Liver (tissue), 3 donors: ENCODE results near the gene SMARCC1.

ENCODE experiments used
- ATF3 ChIP-seq: IDR thresholded peaks from 2 replicates; pipeline ENCODE4 v1.6.1; 2016; ENCODE audit warnings: antibody characterized with exemption
- FOXA1 ChIP-seq: IDR thresholded peaks from 2 replicates; pipeline ENCODE4 v1.6.1; 2016; ENCODE audit warnings: antibody characterized with exemption
- GABPA ChIP-seq, 2 donors: IDR thresholded peaks in 1 of 2; conservative IDR thresholded peaks in 1 of 2; 2 replicates each; pipeline ENCODE4 v1.6.1; 2016; ENCODE audit warnings: antibody characterized with exemption in 2 of 2, mild to moderate bottlenecking in 1 of 2, moderate library complexity in 1 of 2
- JUND ChIP-seq, 2 donors: IDR thresholded peaks; 2 replicates each; pipeline ENCODE4 v1.6.1; 2016; ENCODE audit warnings: antibody characterized with exemption in 2 of 2
- RAD21 ChIP-seq, 2 donors: IDR thresholded peaks; 2 replicates each; pipeline ENCODE4 v1.6.1; 2016; ENCODE audit warnings: antibody characterized with exemption in 2 of 2, mild to moderate bottlenecking in 2 of 2
- SP1 ChIP-seq: IDR thresholded peaks from 2 replicates; pipeline ENCODE4 v1.6.1; 2018; ENCODE audit warnings: antibody characterized with exemption, mild to moderate bottlenecking
- TAF1 ChIP-seq: conservative IDR thresholded peaks from 2 replicates; pipeline ENCODE4 v1.6.1; 2016; ENCODE audit warnings: antibody characterized with exemption, mild to moderate bottlenecking
- YY1 ChIP-seq: IDR thresholded peaks from 2 replicates; pipeline ENCODE4 v1.6.1; 2016; ENCODE audit warnings: antibody characterized with exemption, mild to moderate bottlenecking
- TF ChIP-seq, protein P1 (sequence below): fragments of 150-350 bp; IDR thresholded peaks from 2 replicates; pipeline ENCODE4 v1.5.1; 2017; ENCODE audit warnings: improper control_type of control experiment, low read depth, low read length; ENCODE audit not compliant: missing input control
- TF ChIP-seq, protein P2 (sequence below): IDR thresholded peaks from 2 replicates; pipeline ENCODE4 v1.6.1; 2016; ENCODE audit warnings: antibody characterized with exemption, mild to moderate bottlenecking
- donor health status: healthy.
- donor health status: healthy.

- no peak for TF ChIP-seq GABPA (IDR thresholded peaks at IDR 0.05 in 1 of 2, conservative IDR thresholded peaks at IDR 0.05 in 1 of 2)
- TF ChIP-seq, protein P1, sequence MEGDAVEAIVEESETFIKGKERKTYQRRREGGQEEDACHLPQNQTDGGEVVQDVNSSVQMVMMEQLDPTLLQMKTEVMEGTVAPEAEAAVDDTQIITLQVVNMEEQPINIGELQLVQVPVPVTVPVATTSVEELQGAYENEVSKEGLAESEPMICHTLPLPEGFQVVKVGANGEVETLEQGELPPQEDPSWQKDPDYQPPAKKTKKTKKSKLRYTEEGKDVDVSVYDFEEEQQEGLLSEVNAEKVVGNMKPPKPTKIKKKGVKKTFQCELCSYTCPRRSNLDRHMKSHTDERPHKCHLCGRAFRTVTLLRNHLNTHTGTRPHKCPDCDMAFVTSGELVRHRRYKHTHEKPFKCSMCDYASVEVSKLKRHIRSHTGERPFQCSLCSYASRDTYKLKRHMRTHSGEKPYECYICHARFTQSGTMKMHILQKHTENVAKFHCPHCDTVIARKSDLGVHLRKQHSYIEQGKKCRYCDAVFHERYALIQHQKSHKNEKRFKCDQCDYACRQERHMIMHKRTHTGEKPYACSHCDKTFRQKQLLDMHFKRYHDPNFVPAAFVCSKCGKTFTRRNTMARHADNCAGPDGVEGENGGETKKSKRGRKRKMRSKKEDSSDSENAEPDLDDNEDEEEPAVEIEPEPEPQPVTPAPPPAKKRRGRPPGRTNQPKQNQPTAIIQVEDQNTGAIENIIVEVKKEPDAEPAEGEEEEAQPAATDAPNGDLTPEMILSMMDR, result no peak
- no peak for TF ChIP-seq JUND (IDR thresholded peaks at IDR 0.05)
- no peak for TF ChIP-seq RAD21 (IDR thresholded peaks at IDR 0.05)
- TF ChIP-seq, protein P2, sequence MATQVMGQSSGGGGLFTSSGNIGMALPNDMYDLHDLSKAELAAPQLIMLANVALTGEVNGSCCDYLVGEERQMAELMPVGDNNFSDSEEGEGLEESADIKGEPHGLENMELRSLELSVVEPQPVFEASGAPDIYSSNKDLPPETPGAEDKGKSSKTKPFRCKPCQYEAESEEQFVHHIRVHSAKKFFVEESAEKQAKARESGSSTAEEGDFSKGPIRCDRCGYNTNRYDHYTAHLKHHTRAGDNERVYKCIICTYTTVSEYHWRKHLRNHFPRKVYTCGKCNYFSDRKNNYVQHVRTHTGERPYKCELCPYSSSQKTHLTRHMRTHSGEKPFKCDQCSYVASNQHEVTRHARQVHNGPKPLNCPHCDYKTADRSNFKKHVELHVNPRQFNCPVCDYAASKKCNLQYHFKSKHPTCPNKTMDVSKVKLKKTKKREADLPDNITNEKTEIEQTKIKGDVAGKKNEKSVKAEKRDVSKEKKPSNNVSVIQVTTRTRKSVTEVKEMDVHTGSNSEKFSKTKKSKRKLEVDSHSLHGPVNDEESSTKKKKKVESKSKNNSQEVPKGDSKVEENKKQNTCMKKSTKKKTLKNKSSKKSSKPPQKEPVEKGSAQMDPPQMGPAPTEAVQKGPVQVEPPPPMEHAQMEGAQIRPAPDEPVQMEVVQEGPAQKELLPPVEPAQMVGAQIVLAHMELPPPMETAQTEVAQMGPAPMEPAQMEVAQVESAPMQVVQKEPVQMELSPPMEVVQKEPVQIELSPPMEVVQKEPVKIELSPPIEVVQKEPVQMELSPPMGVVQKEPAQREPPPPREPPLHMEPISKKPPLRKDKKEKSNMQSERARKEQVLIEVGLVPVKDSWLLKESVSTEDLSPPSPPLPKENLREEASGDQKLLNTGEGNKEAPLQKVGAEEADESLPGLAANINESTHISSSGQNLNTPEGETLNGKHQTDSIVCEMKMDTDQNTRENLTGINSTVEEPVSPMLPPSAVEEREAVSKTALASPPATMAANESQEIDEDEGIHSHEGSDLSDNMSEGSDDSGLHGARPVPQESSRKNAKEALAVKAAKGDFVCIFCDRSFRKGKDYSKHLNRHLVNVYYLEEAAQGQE, result no peak
- no peak for TF ChIP-seq YY1
- TF ChIP-seq ATF3, result no peak
- TF ChIP-seq FOXA1, result no peak
- TF ChIP-seq TAF1, result no peak
- no peak for TF ChIP-seq SP1
These were observed 15.5 kb downstream of the SMARCC1 start for GRCh38 chr3:47766186-47766585.
